ENCODE data around the gene UBQLN4.

UBQLN4 gene

GRCh38 chr1:156006666-156007376 lies 46.8 kb downstream of the UBQLN4 start:
- no peak for DNase-seq

DNA sequence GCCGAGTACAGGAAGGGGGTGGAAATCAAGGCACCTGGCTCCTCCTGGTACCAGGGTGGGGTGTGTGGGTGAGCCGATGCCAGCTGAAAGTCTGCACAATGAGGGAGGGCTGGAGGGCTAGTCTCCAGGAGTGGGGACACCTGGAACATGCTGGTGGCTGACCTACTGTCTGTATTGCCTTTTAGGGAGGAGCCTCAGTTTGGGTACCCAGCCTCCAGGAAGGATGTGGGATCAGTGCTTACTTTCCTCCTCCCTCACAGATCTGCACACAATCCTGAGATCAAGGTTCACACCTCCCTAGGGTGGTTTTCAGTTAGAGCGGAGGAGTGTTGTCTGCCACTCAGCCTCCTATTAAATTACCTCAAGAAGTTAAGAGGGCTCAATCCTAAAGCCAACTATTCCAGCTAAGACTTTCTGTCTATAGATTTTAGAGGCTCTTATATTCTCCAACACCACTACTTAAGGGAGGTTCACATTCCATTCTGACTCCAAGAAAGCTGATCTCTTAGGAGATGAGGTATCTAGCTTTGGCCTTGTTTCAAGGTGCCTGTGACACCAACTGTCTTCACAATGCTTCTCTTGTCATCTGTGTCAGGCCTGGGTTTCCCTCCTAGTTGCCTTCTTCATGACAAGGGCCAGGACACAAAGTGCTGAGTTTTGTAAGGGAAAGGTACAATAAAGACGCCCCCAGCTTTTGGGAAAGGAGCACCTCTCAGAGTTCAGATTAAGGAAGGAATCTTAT lies 48.6 kb downstream of the UBQLN4 start:
- no peak for DNase-seq

DNA sequence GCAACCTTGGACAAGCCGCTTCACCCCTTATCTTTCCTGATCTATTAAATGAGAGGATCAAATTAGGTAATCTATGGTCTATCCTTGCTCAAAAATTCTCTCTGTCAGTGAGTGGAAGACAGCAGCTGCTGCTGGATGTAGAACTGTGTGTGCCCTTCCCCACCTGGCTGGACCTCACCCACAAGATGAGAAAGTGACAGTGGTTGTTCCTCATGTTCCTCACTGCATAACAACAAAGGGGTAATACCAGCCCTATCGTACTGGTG lies 49.7 kb downstream of the UBQLN4 start:
- DNase-seq, result no peak

GRCh38 chr1:156002188-156002911 lies 51.2 kb downstream of the UBQLN4 start:
- DNase-seq, result no peak

GRCh38 chr1:156001662-156002171 lies 51.9 kb downstream of the UBQLN4 start:
- no peak for DNase-seq

DNA sequence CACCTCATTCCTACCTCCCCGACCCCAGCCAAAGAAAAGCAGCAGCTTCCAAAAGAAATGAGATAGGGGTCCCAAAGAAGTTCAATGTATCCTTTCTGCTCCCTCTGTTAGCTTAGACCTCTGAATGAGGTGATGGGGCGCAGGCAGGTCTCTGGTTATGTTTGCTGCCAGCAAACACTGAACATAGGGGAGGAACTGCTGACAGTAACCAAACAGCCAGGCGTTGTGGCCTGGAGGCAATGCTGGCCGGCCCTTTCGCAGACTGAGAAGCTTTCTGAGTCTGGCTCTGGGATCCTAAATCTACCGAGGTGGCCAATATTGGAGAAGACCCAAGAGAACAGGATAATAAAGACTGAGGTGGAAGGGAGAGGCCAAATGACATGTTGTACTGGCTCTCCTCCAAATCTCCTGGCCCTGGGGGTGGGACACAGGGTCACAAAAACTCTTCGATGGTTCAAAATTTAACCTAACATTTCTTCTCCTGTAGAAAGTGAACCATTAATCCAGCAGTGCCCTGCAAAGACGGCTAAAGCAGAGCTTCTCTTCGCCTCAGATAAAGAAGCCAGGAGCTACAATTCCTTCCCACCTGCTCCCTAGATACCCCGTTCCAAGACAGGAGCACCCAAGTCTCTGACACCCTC lies 52.5 kb downstream of the UBQLN4 start:
- no peak for DNase-seq

DNA sequence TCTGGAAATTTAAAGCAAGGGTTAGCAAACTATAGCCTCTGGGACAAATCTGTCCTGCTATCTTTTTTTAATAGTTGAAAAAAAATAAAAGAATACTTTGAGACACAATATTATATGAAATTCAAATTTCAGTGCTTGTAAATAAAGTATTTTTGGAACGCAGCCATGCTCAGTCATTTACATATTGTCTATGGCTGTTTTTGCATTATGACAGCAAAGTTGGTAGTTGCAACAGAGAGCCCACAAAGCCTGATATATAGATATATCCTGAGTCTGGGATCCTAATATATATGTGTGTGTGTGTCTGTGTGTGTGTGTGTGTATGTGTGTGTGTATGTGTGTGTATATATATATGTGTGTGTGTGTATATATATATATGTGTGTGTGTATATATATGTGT lies 53.6 kb downstream of the UBQLN4 start:
- DNase-seq, result no peak

DNA sequence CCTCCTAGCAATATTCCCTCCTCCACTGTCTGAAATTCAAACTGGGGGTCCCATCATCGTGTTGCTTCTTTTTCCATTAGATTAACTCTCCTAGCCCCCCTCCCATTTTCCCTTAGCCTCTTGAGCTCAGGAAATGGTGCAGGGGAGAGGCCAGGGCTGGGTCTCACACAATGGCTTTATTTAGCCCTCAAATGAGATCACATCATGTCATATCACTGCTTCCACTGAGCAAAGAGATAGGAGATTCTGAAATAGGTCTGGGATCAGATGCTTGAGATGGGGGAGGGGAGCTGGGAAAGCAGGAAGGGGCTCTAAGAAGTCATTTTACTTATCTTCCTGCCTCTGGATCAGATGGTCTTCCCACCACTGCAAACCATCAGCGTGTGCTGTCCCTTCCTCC lies 57.4 kb downstream of the UBQLN4 start:
- DNase-seq, result no peak

DNA sequence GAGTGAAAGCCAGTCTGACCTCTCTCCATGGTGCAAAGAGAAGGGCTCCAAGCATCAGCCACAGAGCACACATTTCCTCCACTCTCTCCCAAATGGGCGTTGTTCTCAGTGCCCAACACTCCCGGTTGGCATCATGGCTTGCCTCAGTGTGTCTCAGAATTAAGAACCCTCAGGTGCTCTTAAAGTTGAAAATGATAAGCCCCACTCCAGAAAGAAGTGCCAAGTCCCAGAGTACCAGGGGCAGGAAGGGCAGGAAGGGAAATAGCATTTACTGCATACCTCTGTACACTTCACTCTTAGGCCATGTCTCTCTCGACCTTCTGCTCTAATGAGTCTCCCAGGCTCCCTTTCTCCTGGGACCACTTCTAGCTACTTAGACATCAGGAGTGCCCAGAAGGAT lies 60.0 kb downstream of the UBQLN4 start:
- no peak for DNase-seq

GRCh38 chr1:155990005-155990739 lies 63.4 kb downstream of the UBQLN4 start:
- DNase-seq, result no peak

DNA sequence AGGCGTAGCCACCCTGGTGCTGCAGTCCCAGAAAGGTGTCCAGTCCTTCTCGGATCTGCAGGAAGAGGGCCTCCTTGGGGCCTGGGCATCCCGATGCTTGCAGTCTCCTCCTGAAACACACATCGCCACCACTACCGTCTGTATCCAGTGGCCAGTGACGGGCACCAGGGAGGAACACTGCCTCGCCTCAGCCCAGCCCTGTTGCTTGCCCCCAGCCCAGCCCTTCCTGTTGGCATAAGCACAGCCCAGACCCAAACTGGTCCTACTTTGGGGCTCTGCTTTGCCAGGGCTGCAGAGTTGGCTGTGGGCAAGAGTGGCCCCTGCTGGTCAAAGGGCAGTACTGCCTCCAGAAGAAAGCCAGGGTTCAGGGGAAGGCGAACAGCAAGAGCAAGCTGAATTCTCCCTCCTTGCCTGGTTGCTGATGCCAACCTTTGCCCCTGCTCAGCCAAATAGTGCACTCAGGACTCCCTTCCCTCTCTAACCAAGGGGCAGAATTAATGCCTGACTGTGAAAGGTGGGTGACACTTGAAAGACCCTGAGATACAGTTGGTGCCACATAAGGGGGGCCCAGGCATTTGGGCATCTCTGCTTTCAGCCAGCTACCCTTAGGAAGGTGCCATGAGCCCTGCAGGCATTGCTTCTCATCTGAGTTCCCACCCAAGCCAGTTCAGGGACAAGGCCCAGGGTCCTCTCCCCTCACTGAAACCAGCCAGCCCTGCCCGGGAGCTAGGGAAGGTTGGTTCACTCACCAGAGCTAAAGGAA lies 64.2 kb downstream of the UBQLN4 start:
- peak; percentile 64 for DNase-seq

Data from stimulated activated naive CD4-positive, alpha-beta T cell treated with Interleukin-2 at 50 U/mL for 16 hours (primary cell).